KOPT-K1 (cell line): ENCODE measurements around the gene SLC5A5.
"Not testable (repeated sequence)": the region's sequence is repeated elsewhere in the genome, so short reads cannot be mapped to it uniquely, and the experiment has no call there.

ENCODE experiments used
- H3K27ac ChIP-seq: fragments of 200-600 bp; sonication (generic); 2 replicates; pipeline ENCODE4 v1.5.1; 2016; ENCODE audit warnings: antibody characterized with exemption, mild to moderate bottlenecking, low read depth, low read length; ENCODE audit not compliant: poor library complexity, severe bottlenecking
- H3K36me3 ChIP-seq: fragments of 200-600 bp; sonication (generic); 2 replicates; pipeline ENCODE4 v1.5.1; 2017; ENCODE audit warnings: antibody characterized with exemption, mild to moderate bottlenecking, low read length, moderate library complexity; ENCODE audit not compliant: insufficient read depth
- H3K9me3 ChIP-seq: fragments of 200-600 bp; sonication (generic); 2 replicates; pipeline ENCODE4 v1.5.1; 2017; ENCODE audit warnings: antibody characterized with exemption, low read length, mild to moderate bottlenecking; ENCODE audit not compliant: insufficient read depth, poor library complexity, severe bottlenecking

The SLC5A5 gene

DNA sequence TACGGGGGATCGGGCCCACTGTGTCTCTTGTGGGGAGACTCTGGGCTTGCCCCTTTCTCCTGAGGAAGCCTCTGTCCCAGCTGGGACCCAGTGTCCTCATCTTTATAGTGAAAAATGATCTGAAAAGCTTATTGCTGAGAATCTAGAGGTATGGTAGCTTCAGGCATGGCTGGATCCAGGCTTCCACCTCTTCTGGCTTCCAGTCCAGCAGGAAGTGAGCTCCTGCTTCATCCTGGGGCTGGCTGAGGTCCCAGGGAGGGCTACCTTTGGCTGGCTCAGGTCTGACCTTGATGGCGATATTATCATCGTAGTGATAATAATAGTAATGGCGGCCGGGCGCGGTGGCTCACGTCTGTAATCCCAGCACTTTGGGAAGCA, 3.0 kb downstream of the SLC5A5 start:
- no peak overlapping the region for H3K27ac ChIP-seq
- no peaks in the 10 kb centered on the region for H3K36me3 ChIP-seq
- no peaks in the 10 kb centered on the region for H3K9me3 ChIP-seq

DNA sequence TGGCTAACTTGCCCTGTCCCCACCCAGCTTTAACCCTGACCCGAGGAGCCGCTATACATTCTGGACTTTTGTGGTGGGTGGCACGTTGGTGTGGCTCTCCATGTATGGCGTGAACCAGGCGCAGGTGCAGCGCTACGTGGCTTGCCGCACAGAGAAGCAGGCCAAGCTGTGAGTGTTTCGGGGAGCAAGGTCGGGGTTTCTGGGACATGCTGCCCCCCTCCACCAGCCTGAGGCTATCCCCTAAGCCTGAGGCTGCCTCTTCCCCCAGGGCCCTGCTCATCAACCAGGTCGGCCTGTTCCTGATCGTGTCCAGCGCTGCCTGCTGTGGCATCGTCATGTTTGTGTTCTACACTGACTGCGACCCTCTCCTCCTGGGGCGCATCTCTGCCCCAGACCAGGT, 6.0 kb downstream of the SLC5A5 start:
- no peaks in the 10 kb centered on the region for H3K9me3 ChIP-seq
- no peaks in the 10 kb centered on the region for H3K36me3 ChIP-seq
- H3K27ac ChIP-seq: no peak overlapping the region

DNA sequence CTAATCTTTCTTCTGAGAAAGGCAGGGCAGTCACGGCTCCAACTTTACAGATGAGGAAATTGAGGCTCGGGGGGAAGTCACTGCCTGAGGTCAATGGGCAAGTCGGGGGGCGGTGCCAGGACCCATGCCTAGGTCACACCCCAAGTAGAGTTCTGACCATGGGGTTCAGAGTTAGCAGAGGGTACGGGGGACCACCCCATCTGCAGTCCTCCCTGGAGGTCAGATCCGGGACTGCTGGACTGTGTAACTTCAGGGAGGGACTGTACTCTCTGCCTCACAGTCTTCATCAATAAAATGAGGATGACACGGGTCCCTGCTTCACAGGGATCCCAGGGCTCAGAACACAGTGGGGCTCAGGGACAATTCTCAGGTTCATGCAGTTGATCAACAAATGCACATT, 7.7 kb downstream of the SLC5A5 start:
- Histone ChIP-seq H3K36me3 (no peaks in the 10 kb centered on the region), H3K27ac (no peak overlapping the region), H3K9me3 (no peaks in the 10 kb centered on the region)

DNA sequence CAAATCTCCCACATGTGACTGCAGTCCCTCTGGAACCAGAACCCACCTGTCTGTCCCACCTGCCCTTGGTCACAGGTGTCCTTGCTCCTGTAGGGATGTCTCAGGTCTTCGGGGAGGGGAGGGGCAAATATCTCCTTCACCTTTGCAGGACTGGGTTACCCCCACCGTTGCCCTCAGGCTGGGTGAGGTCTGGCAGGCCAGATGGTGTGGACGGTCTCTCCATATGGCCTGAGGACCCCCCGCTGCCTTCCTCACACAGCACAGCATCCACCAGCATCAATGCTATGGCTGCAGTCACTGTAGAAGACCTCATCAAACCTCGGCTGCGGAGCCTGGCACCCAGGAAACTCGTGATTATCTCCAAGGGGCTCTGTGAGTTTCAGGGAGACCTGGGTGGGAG, 10.0 kb downstream of the SLC5A5 start:
- no peaks in the 10 kb centered on the region for H3K36me3 ChIP-seq
- H3K27ac ChIP-seq: no peak overlapping the region
- no peaks in the 10 kb centered on the region for H3K9me3 ChIP-seq

DNA sequence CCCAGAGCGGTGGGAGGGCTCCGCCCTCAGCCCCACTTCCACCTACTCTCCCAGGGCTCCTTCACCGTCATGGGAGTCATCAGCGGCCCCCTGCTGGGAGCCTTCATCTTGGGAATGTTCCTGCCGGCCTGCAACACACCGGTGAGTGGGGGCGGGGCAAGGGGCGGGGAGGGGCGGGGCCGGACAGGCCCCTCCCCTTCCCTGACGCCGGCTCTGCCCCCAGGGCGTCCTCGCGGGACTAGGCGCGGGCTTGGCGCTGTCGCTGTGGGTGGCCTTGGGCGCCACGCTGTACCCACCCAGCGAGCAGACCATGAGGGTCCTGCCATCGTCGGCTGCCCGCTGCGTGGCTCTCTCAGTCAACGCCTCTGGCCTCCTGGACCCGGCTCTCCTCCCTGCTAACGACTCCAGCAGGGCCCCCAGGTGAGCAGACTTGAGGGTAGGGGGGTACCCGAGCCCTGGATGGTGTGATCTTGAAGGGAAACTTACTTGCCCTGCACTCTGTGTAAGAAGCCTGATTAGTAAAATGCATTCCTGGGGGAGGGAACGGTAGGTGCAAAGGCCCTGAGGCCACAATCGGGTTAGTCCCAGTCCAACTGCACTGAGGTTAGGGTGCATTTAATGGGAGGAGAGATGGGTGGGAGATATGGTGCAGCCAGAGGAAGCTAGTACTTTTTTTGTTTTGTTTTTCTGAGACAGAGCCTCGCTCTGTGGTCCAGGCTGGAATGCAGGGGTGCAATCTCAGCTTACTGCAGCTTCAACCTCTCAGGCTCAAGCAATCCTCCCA, 12.1 kb downstream of the SLC5A5 start:
- Histone ChIP-seq H3K27ac (no peak overlapping the region), H3K9me3 (no peaks in the 10 kb centered on the region), H3K36me3 (no peaks in the 10 kb centered on the region)

DNA sequence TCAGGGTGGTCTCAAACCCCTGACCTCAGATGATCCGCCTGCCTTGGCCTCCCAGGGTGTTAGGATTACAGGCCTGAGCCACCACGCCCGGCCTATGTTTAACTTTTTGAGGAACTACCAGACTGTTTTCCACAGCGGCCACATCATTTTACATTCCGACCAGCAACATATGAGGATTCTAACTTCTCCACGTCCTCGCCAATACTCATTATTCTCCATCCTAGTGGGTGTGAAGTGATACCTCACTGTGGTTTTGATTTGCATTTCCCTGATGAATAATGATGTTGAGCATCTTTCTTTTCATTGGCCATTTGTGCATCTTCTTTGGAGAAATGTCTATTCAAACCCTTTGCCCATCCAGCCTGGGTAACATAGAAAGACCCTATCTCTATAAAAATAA, 14.8 kb downstream of the SLC5A5 start:
- H3K27ac ChIP-seq: no peak overlapping the region
- no peaks in the 10 kb centered on the region for H3K36me3 ChIP-seq
- no peaks in the 10 kb centered on the region for H3K9me3 ChIP-seq

DNA sequence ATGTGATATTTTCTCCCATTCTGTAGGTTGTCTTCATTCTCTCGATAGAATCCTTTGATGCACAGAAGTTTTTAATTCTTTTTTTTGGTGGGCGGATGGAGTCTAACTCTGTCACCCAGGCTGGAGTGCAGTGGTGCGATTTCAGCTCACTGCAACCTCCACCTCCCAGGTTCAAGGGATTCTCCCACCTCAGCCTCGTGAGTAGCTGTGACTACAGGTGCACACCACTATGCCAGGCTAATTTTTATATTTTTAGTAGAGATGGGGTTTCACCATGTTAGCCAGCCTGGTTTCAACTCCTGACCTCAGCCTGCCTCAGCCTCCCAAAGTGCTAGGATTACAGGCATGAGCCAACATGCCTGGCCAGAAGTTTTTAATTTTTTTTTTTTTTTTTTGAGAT, 15.5 kb downstream of the SLC5A5 start:
- not testable (repeated sequence) for H3K9me3 ChIP-seq, H3K27ac ChIP-seq, H3K36me3 ChIP-seq

DNA sequence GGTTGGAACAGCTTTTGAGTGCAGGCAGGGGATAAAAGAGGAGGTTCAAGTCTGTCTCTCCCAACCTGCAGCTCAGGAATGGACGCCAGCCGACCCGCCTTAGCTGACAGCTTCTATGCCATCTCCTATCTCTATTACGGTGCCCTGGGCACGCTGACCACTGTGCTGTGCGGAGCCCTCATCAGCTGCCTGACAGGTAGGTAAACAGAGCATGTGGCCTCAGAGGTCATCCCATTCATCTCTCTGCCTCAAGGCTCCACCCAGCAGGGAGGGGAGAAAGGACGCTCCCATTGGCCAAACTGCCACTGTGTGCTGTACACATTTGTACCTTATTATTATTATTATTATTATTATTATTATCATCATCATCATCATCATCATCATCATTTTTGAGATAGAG, 16.5 kb downstream of the SLC5A5 start:
- H3K9me3 ChIP-seq: no peaks in the 10 kb centered on the region
- H3K27ac ChIP-seq: no peak overlapping the region
- no peaks in the 10 kb centered on the region for H3K36me3 ChIP-seq

DNA sequence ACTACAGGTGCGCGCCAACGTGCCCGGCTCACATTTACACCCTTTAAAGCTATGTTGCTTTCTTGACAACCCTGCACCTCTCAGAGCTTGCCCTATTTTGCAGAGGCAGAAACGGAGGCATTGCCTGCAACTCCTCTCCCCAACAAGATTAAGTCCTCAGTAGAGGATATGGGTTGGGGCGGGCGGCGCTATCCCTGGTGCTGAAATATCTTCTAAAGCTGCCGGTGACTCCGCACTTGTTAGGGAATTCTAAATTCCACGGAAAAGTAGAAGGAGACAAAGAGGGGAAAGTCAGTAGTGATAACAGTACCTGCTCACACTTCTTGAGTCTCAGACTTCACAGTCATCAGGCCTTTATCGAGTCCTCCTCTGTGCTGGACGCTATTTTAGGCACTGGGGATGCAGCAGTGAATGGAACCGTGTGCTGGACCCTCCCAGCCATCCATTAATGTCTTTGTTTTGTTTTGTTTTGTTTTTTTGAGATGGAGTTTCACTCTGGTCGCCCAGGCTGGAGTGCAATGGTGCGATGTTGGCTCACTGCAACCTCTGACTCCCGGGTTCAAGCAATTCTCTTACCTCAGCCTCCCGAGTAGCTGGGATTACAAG, 18.0 kb downstream of the SLC5A5 start:
- no peaks in the 10 kb centered on the region for H3K36me3 ChIP-seq
- H3K27ac ChIP-seq: no peak overlapping the region
- no peaks in the 10 kb centered on the region for H3K9me3 ChIP-seq

DNA sequence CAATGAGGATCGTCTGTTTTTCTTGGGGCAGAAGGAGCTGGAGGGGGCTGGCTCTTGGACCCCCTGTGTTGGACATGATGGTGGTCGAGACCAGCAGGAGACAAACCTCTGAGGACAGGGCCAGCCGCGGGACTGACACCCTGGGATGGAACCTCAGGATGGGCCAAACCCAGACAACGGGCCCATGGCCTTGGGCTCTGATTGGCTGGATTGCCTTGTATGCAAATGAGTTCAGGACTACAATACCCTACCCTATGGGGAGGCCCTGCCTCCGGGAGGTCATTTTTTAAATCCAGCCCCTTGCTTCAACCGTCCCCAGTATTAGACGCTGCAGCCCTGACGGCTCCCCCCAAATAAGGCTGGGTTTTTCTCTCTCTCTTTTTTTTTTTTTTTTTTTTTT, 22.0 kb downstream of the SLC5A5 start:
- Histone ChIP-seq H3K27ac (no peak overlapping the region), H3K9me3 (no peaks in the 10 kb centered on the region), H3K36me3 (no peaks in the 10 kb centered on the region)

DNA sequence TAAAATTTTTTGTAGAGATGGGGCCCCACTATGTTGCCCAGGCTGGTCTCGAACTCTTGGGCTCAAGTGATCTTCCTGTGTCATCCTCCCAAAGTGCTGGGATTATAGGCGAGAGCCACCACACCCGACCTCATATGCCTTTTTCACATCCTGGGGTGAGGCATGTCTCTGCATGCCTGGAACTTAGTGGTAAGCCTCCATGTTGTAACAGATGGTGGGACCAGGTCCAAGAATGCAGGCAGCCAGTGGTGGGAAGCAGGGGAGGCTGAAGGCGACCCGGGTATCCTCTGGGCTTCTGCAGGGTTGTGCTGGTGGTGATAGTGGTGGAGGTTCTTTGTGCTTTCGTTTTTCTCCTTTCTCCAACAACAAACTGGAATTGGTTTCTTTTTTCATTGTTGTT, 31.0 kb downstream of the SLC5A5 start:
- Histone ChIP-seq H3K9me3 (peaks cover 15% of the 10 kb centered on the region), H3K27ac (no peak overlapping the region), H3K36me3 (no peaks in the 10 kb centered on the region)

DNA sequence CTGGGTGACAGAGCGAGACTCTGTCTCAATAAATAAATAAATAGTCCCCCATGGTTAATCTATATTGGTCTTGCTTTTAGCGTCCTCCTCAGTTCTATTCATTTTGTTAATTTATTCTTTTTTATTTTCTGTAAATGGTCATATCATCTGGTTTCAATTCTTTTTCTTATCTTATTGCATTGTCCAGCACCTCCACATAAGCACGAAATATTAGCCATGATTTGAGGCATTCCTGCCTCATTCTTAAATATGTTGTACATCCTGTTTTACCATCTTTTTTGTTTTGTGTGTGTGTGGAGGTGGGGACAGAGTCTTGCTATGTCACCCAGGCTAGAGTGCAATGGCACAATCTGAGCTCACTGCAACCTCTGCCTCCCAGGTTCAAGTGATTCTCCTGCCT, 36.5 kb downstream of the SLC5A5 start:
- Histone ChIP-seq H3K27ac (no peak overlapping the region), H3K36me3 (no peaks in the 10 kb centered on the region), H3K9me3 (peaks cover 19% of the 10 kb centered on the region)

DNA sequence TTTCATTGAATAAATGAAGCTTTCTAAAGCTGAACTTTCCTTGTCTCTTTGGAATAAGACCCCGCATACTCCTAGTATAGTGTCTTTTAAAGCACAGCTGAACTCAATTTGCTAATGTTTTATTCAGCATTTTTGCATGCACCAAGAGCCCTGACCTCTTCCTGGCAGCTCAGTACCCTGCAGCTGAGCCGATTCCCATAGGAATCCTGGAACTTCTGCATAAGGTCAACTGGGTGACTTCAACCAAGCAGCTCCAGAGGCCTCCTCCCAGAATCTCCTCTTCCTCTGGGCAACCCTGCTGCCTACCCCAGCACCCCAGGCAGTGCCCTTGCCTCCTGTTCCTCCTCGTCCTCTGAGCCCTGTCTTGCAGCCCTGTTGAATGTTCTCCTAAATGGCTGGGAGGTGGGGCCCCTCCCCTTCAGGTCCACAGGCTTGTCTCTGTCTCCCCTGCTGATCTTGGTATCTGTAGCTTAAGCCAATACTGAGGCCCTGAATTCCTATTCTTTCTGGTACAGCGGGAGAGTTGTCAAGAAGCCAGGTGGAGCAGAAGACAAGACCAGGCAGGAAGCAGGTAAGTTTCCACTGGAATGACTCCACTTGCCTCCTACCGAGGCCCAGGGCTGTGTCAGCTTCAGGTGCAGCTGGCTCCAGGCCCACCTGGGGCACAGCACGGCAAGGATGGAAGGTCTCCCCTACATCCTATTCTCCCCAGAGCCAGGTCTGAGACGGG, 37.4 kb downstream of the SLC5A5 start:
- Histone ChIP-seq H3K36me3 (no peaks in the 10 kb centered on the region), H3K9me3 (peaks cover 29% of the 10 kb centered on the region), H3K27ac (no peak overlapping the region)

DNA sequence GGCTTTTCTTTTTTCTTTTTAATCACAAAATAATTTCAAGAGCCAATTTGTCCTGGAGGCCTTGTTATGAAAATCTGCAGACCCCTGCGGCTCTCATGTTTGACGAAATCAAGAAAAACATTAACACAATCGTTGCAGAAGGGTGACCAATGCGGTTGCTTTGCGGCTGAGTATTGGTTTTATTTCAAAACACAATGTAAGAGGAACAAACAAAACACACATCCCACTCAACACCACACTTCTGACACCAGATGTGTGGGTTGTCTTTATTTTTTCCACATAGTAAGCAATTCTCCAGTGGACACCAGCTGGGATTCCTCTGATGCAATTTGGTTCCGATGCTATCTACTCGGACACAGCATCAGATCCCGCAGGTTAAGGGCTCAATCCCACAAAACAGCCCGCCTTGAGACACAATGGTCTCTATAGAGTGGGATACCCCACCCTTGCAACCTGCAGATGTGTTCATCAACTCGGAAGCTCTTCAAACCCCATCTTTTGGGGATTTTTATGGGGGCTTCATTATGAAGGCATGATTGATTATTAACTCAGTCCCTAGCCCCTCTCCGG, 39.1 kb downstream of the SLC5A5 start:
- H3K9me3 ChIP-seq: peaks cover 29% of the 10 kb centered on the region
- H3K27ac ChIP-seq: no peak overlapping the region
- no peaks in the 10 kb centered on the region for H3K36me3 ChIP-seq

DNA sequence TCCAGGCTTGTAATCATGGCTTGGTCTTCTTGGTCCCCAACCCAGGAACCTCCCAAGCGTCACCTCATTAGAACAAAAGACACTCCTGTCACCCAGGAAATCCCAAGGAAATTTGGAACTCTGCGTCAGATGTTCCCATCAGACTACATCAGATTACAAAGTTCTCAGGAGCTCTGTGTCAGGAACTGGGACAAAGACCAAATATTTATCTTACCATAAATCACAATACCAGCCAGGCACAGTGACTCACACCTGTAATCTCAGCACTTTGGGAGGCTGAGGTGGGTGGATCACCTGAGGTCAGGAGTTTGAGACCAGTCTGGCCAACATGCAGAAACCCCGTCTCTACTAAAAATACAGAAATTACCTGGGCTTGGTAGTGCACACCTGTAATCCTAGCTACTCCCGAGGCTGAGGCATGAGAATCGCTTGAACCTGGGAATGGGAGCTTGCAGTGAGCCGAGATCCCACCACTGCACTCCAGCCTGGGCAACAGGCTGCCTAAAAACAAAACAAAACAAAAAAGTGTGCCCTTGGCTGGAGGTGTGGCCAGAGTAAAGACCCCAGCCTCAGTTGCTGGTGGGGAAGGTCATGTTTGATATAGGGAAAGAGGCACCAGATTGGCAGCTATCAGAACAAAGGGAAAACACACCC, 44.3 kb downstream of the SLC5A5 start:
- Histone ChIP-seq H3K9me3 (peaks cover 12% of the 10 kb centered on the region), H3K27ac (no peak overlapping the region), H3K36me3 (no peaks in the 10 kb centered on the region)
